D721Med (cell line): ENCODE data around the gene ACSL5.

Source experiments
- DNase-seq: peaks from one replicate; pipeline ENCODE4 v3.0.0; 2011; ENCODE audit warnings: low spot score; ENCODE audit not compliant: insufficient read length
- FAIRE-seq: peaks from 2 replicates; lab custom pipeline; 2011; peaks lifted over from hg19 to GRCh38; lab: Jason Lieb, UNC
- TF ChIP-seq, protein P1 (sequence below): IDR thresholded peaks from 2 replicates; pipeline ENCODE4 v1.5.1; 2012; ENCODE audit warnings: mild to moderate bottlenecking, control low read depth; ENCODE audit not compliant: insufficient read depth; ENCODE audit errors: missing control alignments

ACSL5 gene

DNA sequence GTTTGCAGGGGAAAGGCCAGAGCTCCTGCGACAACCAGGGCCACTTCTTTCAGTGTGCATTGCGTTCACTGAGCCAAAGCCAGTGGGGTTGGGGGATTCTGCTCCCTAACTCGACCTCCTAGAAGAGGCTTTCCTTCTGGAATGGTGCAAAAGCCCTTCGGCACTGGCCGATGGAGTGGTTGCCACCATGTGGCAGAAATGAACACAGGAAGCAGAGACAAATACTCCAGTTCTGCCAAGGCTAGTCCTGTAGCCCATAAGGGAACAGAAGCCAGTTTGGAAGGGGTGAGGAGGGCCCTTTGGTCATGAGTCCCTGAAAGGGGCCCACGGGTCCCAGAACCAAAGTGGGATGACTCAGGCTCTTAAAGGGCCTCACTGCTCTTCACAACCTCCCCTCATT, 29.7 kb upstream of the ACSL5 start:
- FAIRE-seq (no peak), DNase-seq (no peak)
- TF ChIP-seq, protein P1, sequence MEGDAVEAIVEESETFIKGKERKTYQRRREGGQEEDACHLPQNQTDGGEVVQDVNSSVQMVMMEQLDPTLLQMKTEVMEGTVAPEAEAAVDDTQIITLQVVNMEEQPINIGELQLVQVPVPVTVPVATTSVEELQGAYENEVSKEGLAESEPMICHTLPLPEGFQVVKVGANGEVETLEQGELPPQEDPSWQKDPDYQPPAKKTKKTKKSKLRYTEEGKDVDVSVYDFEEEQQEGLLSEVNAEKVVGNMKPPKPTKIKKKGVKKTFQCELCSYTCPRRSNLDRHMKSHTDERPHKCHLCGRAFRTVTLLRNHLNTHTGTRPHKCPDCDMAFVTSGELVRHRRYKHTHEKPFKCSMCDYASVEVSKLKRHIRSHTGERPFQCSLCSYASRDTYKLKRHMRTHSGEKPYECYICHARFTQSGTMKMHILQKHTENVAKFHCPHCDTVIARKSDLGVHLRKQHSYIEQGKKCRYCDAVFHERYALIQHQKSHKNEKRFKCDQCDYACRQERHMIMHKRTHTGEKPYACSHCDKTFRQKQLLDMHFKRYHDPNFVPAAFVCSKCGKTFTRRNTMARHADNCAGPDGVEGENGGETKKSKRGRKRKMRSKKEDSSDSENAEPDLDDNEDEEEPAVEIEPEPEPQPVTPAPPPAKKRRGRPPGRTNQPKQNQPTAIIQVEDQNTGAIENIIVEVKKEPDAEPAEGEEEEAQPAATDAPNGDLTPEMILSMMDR: no peak

DNA sequence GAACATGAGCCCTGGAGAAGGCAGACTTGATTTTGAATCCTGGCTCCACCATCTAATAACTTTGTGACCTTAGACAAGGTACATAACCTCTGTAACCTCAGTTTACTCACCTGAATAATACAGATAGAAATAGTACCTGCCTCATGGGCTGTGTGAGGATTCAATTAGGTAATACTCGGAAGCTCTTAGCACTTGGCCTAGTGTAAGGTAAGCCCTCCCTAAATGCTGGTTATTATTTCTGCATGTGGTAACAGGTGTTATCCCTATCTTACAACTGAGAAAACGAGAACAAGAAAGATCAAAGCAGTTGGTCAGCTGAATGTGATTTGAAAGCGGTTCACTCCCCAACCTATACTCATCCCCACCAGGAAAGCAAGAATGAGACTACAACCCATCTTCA, 28.7 kb upstream of the ACSL5 start:
- TF ChIP-seq, protein P1: no peak
- FAIRE-seq (no peak), DNase-seq (no peak)

DNA sequence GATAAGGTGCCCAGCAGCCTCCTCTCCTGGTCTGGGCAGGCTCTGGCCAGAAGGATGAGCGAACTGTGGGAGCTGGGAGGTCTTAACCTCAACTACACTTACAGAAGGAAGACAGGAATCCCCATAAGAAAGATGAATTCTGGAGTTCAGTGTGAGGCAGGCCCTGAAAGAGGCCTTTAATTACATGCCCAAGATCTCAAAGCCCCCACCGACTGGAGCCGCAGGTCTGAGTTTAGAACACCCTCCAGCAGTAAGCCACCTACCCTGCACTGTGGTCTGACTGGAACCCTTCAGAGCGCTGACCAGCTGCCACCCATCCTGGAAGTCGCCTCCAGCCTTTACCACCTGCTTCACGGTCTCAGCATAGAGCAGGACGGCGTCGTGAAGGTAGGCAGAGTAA, 28.2 kb upstream of the ACSL5 start:
- TF ChIP-seq, protein P1: no peak
- DNase-seq (no peak), FAIRE-seq (no peak)

DNA sequence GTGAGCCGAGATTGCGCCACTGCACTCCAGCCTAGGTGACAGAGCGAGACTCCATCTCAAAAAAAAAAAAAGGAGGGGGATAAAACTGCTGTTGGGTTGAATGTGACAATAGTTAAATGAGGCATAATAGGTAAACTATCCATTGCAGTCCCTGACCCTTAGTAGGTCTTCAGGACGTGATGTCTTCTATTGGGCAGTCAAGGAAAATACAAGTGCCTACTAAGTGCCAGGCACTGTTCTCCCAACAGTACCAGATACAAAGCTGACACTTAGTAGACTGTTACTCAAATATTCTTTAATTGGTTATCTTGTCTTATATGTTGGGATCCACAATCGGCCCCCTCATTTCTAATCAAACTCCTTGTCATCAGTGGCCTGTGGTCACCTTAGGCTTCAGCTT, 27.1 kb upstream of the ACSL5 start:
- DNase-seq: no peak
- TF ChIP-seq, protein P1: no peak
- FAIRE-seq: no peak

DNA sequence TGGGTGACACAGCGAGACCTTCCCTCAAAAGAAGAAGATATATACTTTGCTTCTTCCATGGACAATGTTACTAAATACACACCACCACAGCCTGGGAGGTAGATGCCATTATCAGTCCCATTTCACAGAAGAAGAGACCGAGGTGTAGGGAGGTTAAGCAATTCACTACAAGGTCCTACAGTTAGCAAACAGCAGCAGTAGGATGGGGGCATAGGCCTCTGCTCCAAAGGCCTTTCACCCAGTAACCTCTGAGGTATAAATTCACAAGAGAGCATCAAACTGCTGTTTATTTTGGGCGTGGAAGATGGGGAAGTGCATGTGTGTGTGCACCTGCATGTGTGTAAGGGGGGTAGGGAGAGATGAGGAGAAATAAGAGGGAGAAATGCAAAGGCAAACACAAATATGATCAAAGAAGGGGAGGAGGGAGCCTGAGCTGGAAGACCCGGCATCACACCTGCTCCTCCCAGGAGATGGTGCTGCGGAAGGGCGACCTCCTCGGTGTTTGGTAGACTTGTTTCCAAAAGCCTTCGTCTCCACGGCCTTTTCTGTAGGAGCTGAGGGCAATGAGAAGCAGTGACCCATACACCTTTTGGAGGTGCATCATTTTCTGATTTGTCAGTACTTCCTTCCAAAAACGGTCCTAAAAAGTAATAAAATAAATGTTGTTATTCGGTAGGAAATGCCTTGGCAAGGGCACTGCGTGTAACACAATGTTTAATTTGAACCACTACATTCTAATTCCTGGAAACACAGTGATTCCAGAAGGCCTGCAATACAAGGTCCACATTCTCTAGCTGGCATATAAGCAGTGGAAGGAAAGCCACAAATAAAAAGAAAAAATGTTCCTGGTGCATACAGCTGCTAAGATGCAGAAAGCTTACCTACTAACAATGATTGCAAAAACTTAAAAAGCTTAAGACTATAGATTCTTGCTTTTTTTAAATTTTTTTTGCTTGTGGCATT, 25.9 kb upstream of the ACSL5 start:
- DNase-seq: no peak
- no peak for FAIRE-seq

DNA sequence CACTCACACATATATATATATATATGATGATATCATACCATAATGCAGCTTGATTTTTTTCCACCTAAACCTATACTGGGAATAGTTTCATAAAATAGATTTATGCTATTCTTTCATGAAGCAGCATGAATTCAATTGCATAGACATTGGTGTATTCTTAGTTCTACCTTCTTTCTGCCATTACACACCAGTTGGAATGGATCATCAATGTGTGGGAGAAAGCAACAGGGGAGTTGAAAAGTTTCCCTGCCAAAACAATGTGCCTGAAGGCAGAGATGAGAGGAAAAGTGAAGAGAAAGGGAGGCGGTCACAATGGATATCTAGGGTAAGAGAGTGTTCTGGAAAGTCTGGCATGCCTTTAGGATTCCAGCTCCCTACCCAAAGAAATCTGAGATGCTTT, 25.2 kb upstream of the ACSL5 start:
- no peak for DNase-seq
- TF ChIP-seq, protein P1: no peak
- no peak for FAIRE-seq

More for the DNA sequence above, 25.9 kb upstream of the ACSL5 start:
- TF ChIP-seq, protein P1: no peak

DNA sequence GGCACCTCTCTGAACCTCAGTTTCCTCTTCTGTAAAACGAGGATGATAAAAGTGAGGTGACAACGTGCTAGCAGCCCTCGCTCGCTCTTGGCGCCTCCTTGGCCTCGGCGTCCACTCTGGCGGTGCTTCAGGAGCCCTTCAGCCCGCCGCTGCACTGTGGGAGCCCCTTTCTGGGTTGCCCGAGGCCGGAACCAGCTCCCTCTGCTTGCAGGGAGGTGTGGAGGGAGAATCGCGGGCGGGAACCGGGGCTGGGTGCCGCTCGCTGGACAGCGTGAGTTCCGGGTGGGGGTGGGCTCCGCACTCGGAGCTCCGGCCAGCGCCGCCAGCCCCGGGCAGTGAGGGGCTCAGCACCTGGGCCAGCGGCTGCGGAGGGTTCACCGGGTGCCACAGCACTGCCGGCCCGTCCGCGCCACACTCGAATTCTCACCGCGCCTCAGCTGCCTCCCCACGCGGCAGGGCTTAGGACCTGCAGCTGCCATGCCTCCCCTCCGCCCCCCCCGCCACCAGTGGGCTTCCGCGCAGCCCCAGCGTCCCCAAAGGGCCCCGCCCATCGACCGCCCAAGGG, 24.3 kb upstream of the ACSL5 start:
- no peak for DNase-seq
- TF ChIP-seq, protein P1: no peak
- FAIRE-seq: no peak
